SKM-1 treated with dmso at 0.1 percent for 144 hours (cell line): ENCODE data around the gene AP1S1.
"Not testable (repeated sequence)": the region's sequence is repeated elsewhere in the genome, so short reads cannot be mapped to it uniquely, and the experiment has no call there.

Source experiments
- DNase-seq: peaks from one replicate; lab custom pipeline; 2025; ENCODE audit not compliant: unreplicated experiment; lab: John Stamatoyannopoulos, UW

Gene AP1S1

DNA sequence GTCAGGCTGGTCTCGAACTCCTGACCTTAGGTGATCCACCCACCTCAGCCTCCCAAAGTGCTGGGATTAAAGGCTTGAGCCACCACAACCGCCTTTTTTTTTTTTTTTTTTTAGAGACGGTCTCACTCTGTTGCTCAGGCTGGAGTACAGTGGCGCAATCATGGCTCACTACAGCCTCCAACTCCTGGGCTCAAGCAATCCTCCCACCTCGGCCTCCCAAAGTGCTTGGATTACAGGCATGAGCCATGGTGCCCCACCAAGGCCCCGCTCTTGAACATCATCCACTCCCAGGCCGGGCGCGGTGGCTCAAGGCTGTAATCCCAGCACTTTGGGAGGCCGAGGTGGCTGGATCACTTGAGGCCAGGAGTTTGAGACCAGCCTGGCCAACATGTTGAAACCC is 45.2 kb downstream of the AP1S1 start:
- not testable (repeated sequence) for DNase-seq

DNA sequence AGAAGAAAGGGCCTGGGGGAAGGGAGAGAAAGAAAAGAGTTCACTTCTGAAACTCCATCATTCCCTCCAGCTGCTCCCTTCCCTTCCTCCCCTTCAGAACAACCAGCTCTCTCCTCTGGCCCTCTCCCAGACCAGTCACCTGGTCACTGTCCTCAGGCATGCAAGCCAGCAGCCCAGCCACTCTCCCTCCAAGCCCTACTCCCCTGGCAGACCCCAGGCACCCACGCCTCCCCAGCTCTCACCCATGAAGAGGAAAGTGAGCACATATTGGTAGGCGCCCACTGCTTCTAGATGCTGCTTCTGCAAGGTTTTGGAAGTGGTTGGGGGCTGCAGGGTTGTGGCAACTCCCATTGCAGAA is 46.2 kb downstream of the AP1S1 start:
- no peak for DNase-seq

DNA sequence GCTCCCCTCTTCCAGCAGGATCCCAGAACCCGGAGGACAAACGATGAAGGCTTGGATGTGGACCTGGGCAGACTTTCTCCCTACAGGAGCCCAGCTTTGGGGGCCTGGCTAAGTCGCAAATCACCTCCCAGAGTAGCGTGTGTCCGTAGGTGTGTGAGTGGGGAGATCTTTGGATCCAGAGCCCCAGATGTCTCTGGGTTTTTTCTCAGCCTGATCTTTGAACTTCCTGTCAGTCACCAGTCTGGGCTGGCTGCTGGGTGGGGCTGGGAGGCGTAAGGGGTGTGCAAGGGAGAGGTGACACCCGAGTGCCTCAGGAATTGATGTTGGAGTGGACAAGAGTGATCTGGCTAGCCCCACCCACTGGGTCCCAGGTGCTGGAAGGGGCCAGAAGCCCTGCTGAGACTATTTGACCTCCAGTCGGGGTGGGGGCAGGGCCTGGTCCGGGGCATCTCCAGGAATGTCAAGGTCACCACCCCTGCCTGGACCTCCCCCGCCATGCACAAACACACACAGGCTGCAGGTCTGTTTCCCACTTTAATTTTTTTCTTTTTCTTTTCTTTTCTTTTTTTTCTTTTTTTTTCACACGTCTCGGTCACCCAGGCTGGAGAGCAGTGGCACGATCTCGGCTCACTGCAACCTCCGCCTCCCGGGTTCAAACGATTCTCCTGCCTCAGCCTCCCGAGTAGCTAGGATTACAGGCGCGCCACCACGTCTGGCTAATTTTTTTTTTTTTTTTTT is 46.8 kb downstream of the AP1S1 start, which contains the start of gene MOGAT3:
Gene MOGAT3 (minus strand): TSS at position 175 of the 738 bp plus-strand sequence. CDS start 182 bp downstream, outside the sequence.
- no peak for DNase-seq

DNA sequence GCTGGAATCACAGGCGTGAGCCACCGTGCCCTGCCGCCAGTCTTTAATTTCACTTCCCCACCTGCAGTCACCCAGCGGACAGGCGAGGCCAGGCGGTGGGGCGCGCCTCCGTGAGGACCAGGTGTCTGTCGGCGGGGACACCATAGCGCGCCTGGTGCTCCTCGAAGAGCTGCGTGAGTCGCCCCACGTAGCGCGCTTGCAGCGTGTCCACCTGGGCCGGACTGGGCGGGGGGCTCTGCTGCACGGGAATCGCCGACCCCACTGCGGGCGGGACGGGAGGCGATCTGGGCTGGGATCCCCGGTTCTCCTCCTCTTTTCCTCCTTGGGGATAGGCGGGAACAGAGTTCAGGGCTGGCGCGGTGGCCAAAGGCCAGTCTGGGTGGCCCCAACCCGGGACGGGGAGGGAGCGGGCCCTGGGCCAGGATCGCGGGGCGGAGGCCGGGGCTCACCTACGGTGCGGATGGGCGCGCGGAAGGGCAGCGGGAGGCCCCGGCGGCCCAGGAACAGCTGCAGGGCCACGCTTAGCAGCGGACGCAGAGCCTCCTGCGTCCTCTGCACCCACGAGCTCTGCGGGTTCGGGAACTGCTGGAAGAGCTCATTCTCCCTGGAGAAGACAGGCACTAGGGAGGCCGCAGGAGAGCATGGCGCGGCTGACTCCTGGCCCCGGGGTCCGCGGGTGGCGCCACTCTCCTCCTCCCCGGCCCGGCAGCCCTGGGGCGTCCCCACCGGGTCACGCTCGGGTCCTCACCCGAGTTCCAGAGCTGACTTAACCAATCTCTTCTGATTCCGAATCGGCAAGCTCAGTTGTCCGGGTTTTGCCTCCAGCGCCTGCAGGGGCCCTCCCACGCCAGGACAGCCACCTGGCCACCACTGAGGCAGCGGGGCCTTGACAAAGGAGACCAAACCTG is 47.7 kb downstream of the AP1S1 start:
- no peak for DNase-seq

DNA sequence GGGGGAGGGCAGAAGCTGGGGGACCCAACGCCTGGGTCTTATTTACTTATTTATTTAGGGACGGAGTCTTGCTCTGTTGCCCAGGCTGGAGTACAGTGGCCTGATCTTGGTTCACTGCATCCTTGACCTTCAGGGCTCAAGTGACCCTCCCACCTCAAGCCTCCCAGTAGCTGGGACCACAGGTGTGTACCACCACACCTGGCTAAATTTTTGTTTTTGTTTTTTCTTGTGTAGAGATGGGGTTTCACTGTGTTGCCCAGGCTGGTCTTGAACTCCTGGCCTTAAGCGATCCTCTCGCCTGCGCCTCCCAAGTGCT is 48.3 kb downstream of the AP1S1 start:
- DNase-seq: no peak

DNA sequence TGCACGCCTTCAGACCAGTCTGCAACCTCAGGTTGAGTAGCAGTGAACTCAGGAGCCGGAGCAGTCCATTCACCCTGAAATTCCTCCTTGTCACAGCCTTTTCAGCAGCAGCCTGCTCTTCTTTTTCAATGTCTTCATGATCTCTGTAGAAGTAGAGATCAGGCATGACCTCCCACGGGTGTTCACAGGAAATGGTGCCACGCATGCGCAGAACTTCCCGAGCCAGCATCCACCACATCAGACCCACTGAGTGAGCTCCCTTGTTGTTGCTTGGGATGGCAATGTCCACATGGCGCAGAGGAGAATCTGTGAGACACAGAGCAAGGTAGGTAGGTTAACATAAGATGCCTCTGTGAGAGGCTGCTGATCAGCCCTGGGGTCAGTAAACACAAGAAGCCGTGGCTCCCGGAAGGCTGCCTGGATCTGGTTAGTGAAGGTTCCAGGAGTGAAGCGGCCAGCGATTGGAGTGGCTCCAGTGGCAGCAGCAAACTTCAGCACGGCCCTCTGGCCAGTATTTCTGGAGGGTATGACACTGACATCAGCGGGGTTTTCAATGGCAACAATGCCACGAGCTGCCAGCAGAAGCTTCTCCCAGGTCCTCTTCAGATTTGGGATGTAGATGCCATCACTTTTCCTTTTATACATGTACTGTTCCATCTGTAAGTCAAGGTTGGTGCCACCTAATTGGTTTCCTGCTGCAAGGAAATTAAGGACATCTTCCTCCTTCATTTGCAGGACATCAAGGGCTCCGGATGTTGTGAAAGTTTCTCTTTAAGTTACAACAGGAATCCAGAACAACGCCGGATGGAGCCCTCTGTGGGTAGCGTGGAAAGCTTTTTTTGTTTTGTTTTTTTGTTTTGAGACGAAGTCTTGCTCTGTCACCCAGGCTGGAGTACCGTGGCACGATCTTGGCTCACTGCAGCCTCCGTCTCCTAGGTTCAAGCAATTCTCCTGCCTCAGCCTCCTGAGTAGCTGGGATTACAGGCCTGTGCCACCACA is 49.8 kb downstream of the AP1S1 start:
- DNase-seq: peak; percentile 75

DNA sequence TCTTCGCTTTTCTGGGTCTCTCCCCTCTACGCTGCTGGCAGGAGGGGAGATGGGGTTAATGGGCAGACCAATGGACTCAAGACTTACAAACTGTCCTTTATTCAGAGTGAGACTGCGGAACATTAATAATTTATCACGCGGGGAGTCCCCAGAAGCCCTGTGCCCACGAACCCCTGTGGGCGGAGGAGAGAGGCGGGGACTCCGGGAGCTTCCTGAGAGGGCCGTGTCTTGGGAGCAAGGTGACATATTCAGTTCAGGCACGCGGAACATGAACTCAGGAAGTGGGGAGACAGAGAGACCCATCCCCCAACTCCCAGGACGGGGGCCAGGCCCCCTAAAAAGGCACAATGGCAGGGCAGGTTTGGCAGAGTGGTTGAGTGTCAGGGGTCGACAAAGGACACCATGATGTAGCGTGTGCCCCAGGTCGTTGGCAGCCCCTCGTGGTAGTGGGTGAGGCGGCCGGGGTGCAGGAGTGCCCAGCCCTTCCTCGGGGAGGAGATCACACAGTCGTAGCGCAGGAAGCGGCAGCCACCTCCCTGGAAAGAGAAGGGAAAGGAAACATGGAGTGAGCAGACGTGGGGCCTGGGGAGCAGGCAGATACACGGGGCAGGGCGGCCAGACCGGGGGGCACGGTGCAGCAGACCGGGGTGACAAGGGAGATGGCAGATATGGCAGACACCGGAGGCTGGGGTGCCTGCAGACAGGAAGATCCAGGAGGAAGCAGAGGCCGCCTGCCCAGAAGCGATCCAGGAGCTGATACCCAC is 51.8 kb downstream of the AP1S1 start:
- no peak for DNase-seq

DNA sequence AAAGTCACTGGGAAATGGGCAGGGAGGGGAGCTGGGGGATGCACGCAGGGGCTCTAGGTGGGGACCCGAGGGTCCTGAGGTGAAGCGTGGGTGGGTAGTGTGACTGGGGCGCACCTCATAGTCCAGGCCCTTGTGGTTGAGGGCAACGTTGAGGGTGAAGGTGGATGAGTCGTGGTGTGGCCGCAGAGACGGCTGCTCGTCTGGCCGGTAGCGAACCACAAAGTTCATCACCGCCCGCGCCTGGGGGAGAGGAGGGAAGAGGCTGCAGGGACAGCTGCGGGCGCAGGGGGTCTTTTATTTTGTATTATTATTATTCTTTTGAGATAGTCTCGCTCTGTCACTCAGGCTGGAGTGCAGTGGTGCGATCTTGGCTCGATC is 52.4 kb downstream of the AP1S1 start:
- DNase-seq: no peak

DNA sequence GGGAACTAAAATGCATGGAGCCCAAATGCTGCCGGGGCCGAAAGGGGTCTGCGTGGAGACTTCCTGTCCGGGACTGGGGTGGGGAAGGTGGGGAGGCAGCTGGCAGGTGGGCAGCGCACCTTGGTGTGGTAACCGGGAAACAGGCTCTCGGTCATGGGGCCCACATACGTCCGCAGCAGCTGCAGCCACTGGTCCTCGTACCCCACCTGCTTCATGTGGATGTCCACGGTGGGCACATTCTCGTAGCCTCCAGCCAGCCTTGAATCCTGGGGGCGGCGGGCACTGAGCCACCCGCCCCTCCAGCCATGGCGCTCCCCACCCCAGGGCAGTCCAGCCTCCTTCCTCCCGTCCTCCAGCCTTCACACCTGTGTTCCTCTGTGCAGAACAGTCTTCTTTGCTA is 53.2 kb downstream of the AP1S1 start:
- DNase-seq: no peak

DNA sequence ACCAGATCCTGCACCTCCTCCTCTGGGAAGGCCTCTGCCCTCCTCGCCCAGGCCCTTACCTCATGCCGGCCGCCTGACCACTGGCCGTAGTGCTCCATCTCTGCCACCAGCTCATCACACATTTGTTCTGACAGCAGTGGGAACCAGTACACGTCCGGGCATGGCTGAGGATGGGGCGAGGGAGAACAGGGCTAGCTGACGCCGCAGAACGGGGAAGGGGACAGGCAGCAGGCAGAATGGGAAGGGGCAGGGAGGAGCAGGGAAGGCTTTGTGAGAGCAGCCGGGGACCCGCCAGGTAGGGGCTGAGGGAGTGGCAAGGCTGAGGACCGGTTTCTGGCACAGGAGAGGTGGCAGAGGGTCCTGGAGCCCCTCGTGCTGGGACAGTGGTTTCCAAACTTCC is 54.5 kb downstream of the AP1S1 start:
- no peak for DNase-seq

DNA sequence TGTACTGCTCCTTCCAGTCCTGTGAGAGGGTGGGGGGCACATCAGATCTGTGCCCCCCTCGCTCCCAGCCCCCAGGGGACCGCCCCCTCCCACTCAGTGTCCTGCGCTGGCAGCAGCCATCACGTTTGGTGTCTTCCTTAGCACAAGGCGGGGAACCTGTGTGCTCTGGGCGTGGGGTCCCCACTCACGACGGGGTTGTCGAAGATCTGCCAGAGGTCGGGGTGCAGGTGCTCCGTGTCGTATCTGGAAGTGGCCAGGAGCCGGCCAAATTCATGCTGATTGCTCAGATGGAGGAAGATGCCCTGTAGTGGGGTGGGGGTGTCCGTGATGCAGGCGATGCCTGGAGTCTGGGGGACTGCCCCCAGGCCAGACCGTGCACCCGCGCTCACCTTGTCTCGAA is 55.9 kb downstream of the AP1S1 start:
- no peak for DNase-seq
